ENCODE results near the gene FBN3. TPM values are rescaled to one million over a fixed set of nuclear protein-coding genes. Genes with fewer than 3 reads are reported as not detected.
"Not testable (repeated sequence)": the region's sequence is repeated elsewhere in the genome, so short reads cannot be mapped to it uniquely, and the experiment has no call there.

The FBN3 gene
- total RNA-seq, 1 donor from 2014 or later, result not detected

DNA sequence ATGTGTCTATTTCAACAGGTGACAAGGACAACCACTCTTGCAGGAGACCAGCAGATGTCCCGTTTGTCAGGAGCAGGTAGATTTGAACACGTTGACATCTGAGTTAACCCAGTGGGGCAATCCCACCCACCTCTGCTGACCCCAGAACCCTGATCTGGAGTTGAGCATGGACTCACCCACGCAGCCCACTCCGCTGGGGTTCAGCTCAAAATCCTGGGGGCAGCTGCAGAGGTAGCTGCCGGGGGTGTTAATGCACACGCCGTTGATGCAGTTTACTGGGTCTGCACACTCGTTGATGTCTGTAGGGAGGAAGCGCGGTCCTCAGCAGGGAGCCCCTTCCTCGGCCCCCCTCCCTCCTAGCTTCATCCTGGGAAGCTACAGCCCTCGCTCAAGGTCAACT, 39.9 kb downstream of the FBN3 start:
- TF ChIP-seq, protein P1, sequence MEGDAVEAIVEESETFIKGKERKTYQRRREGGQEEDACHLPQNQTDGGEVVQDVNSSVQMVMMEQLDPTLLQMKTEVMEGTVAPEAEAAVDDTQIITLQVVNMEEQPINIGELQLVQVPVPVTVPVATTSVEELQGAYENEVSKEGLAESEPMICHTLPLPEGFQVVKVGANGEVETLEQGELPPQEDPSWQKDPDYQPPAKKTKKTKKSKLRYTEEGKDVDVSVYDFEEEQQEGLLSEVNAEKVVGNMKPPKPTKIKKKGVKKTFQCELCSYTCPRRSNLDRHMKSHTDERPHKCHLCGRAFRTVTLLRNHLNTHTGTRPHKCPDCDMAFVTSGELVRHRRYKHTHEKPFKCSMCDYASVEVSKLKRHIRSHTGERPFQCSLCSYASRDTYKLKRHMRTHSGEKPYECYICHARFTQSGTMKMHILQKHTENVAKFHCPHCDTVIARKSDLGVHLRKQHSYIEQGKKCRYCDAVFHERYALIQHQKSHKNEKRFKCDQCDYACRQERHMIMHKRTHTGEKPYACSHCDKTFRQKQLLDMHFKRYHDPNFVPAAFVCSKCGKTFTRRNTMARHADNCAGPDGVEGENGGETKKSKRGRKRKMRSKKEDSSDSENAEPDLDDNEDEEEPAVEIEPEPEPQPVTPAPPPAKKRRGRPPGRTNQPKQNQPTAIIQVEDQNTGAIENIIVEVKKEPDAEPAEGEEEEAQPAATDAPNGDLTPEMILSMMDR (IDR thresholded peaks at IDR 0.05; ENCODE audit: borderline replicate concordance), result no peak
- no peak overlapping the region for H3K27ac ChIP-seq (replicated peaks)
- no peaks in the 10 kb centered on the region for H3K4me1 ChIP-seq
- H3K4me3 ChIP-seq, result no peak overlapping the region
- no peaks in the 10 kb centered on the region for H3K36me3 ChIP-seq
- intact Hi-C loops (cut with micrococcal nuclease), result no loop called here
- peaks cover 43% of the 10 kb centered on the region for H3K27me3 ChIP-seq (ENCODE audit: low read depth)
- no peaks in the 10 kb centered on the region for H3K9me3 ChIP-seq (replicated peaks)
- DNase-seq, result no peak

DNA sequence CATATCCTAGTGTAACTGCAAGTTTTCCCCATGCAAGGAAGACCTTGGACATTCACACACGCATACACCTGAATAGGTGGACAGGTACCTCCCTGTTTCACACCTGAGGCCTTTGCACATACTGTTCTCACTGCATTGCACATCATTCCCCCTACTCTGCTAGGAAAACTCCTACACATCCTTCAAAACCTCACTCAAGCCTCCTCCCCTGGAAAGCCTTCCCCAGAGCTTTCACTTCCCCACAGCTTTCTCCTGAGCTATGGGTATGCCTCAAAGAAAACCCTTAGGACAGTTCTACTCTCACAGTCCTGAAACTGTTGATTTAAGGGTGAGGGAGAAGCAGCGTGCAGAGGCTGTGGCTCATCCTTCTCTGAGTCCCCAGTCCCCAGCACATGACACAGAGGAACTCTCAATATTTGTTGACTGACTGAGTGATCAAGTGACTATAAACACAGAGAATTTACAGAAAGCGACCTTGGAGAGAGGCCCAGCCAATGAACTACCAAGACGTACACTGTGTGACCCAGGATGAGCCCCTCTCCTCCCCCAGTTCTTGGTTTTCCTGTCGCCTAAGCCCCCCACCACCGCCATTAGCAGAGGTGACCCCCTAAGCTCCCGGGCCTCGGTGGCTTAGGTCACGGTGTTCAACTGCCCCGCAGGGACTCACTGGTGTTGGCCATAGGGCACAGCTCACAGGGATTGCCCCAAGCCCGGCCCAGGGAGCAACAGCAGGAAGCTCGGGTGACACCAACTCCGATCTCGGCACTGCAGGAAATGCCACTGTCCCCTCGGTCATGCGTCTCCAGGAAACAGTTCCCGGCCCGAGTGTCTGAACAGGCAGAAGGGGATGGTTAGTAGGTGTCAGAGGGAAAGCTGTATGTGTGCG, 40.6 kb downstream of the FBN3 start:
- no peak overlapping the region for H3K4me3 ChIP-seq
- TF ChIP-seq, protein P1 (IDR thresholded peaks at IDR 0.05; ENCODE audit: borderline replicate concordance), result no peak
- H3K4me1 ChIP-seq, result no peaks in the 10 kb centered on the region
- DNase-seq, result no peak
- intact Hi-C loops (cut with micrococcal nuclease), result no loop called here
- H3K36me3 ChIP-seq, result no peaks in the 10 kb centered on the region
- H3K9me3 ChIP-seq (replicated peaks), result no peaks in the 10 kb centered on the region
- H3K27me3 ChIP-seq (ENCODE audit: low read depth), result peaks cover 37% of the 10 kb centered on the region
- no peak overlapping the region for H3K27ac ChIP-seq (replicated peaks)

DNA sequence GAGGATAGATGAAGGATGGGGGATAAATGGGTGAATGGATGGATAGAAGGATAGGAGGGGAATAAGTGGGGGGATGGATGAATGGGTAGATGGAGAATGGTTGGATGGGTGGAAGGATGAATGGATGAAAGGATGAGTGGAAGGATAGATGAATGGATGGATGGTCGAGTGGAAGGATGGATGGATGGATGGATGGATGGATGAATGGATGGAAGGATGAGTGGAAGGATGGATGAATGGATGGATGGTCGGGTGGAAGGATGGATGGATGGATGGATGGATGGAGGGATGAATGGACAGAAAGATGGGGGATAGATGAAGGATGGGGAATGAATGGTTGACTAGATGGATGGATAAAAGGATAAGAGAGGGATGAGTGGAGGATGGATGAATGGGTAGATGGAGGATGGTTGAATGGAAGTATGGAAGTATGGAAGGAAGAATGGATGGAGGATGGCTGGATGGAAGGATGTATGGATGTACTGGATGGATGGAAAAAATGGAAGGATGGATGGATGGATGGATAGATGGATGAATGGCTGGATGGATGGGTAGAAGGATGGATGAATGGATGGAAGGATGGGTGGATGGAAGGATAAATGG, 42.0 kb downstream of the FBN3 start:
- TF ChIP-seq, protein P1 (IDR thresholded peaks at IDR 0.05; ENCODE audit: borderline replicate concordance), result no peak
- H3K4me3 ChIP-seq, result no peak overlapping the region
- intact Hi-C loops (cut with micrococcal nuclease), result no loop called here

DNA sequence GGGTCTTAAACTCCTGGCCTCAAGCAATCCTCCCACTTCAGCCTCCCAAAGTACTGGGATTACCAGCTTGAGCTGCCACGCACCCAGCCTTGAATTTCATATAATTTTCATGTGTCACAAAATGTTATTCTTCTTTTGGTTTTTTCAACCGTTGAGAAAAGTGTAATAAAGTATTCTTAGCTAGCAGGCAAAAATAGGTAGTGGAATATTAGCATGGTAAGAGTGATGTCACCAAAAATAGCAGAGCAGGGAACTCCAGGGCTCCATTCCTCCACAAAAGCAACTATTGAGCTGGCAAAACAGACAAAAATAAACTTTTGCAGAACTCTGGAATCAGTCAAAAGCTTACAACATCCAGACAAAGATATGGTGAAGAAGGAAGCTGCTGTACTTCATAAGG, 43.9 kb downstream of the FBN3 start:
- intact Hi-C loops (cut with micrococcal nuclease), result no loop called here
- H3K4me1 ChIP-seq, result no peaks in the 10 kb centered on the region
- TF ChIP-seq, protein P1 (IDR thresholded peaks at IDR 0.05; ENCODE audit: borderline replicate concordance), result no peak
- no peak overlapping the region for H3K27ac ChIP-seq (replicated peaks)
- no peaks in the 10 kb centered on the region for H3K9me3 ChIP-seq (replicated peaks)
- no peaks in the 10 kb centered on the region for H3K36me3 ChIP-seq
- H3K4me3 ChIP-seq, result no peak overlapping the region
- peaks cover 28% of the 10 kb centered on the region for H3K27me3 ChIP-seq (ENCODE audit: low read depth)
- no peak for DNase-seq

More for the DNA sequence above, 42.0 kb downstream of the FBN3 start:
- no peak for DNase-seq
- no peaks in the 10 kb centered on the region for H3K36me3 ChIP-seq
- peaks cover 39% of the 10 kb centered on the region for H3K27me3 ChIP-seq (ENCODE audit: low read depth)
- no peaks in the 10 kb centered on the region for H3K9me3 ChIP-seq (replicated peaks)
- no peaks in the 10 kb centered on the region for H3K4me1 ChIP-seq
- no peak overlapping the region for H3K27ac ChIP-seq (replicated peaks)

DNA sequence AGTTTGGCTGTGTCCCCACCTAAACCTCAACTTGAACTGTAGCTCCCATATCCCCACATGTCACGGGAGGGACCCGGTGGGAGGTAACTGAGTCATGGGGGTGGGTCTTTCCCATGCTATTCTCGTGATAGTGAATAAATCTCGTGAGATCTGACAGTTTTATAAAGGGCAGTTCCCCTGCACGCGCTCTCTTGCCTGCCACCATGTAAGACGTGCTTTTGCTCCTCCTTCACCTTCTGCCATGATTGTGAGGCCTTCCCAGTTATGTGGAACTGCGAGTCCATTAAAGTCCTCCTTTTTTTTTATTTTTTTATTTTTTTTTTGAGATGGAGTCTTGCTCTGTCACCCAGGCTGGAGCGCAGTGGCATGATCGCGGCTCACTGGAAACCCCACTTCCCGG, 47.5 kb downstream of the FBN3 start:
- DNase-seq; H3K27ac ChIP-seq (replicated peaks); H3K4me3 ChIP-seq; H3K36me3 ChIP-seq; intact Hi-C loops (cut with micrococcal nuclease); H3K27me3 ChIP-seq (ENCODE audit: low read depth); H3K4me1 ChIP-seq: not testable (repeated sequence)
- H3K9me3 ChIP-seq (replicated peaks), result peaks cover 11% of the 10 kb centered on the region

DNA sequence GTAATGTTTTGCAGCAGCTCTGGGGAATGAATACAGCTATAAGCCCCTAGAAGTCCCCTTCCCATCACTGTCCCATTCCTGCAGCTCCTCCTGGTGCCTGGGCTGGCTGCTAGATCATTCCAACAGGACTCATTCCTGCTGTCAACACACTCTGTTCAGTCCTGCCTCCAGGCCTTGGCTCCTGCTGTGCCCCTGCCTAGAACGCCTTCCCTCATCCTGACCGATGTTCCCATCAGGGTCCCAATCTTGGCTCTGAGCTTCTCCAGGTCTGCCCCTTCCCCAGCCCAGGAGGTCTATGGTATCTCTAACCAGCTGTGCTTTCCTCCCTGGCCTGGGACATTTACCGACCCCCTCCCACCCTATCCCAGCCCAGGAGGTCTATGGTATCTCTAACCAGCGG, 48.1 kb downstream of the FBN3 start:
- intact Hi-C loops (cut with micrococcal nuclease), result no loop called here
- Histone ChIP-seq H3K4me1 (no peaks in the 10 kb centered on the region), H3K9me3 (replicated peaks) (peaks cover 17% of the 10 kb centered on the region), H3K36me3 (peaks cover 2% of the 10 kb centered on the region), H3K27ac (replicated peaks) (no peak overlapping the region), H3K4me3 (no peak overlapping the region), H3K27me3 (ENCODE audit: low read depth) (peaks cover 8% of the 10 kb centered on the region)
- no peak for DNase-seq
- TF ChIP-seq, protein P1 (IDR thresholded peaks at IDR 0.05; ENCODE audit: borderline replicate concordance), result no peak

All from left ventricle myocardium inferior (tissue), 1 donor.